ENCODE measurements around the gene SLIT2. TPM values are rescaled to one million over a fixed set of nuclear protein-coding genes. Genes with fewer than 3 reads are reported as not detected.

The SLIT2 gene
- total RNA-seq, 1 donor from 2014 or later: 11.2 TPM

- no peak overlapping the region for H3K4me3 ChIP-seq (ENCODE audit: insufficient read depth, low read depth, low read length)
- H3K4me3 Mint-ChIP-seq (ENCODE audit: unreplicated experiment): no peak overlapping the region
- peaks cover 3% of the 10 kb centered on the region for H3K4me1 ChIP-seq (ENCODE audit: insufficient read depth, low read length)
- H3K9me3 ChIP-seq (ENCODE audit: insufficient read depth, low read depth, low read length): no peaks in the 10 kb centered on the region
- no peaks in the 10 kb centered on the region for H3K79me2 ChIP-seq (ENCODE audit: insufficient read depth, low read length)
- peaks cover 7% of the 10 kb centered on the region for H3K27me3 ChIP-seq (ENCODE audit: insufficient read depth, low read length)
- DNase-seq (ENCODE audit: low read depth): peak; percentile 82
- no peak for TF ChIP-seq CTCF (IDR thresholded peaks at IDR 0.05; ENCODE audit: insufficient read depth, low read depth, low read length)
- no peak for TF ChIP-seq EZH2 (IDR thresholded peaks at IDR 0.05; ENCODE audit: insufficient read depth, low read length)
- no peaks in the 10 kb centered on the region for H4K20me1 ChIP-seq (ENCODE audit: insufficient read depth, low read length)
- no peak for FAIRE-seq
- no peak overlapping the region for H3K27ac ChIP-seq (ENCODE audit: low read depth, low read length)
- H3K4me1 Mint-ChIP-seq (ENCODE audit: low read depth, unreplicated experiment): peaks cover 11% of the 10 kb centered on the region
- no peak overlapping the region for H2AFZ ChIP-seq (ENCODE audit: low read depth, low read length)
- H3K4me2 ChIP-seq (ENCODE audit: low read length): no peak overlapping the region
- no peaks in the 10 kb centered on the region for H3K27me3 Mint-ChIP-seq (ENCODE audit: low read depth, unreplicated experiment)
- no peaks in the 10 kb centered on the region for H3K36me3 ChIP-seq (ENCODE audit: insufficient read depth, low read length)
- H3K27ac Mint-ChIP-seq (ENCODE audit: unreplicated experiment): peak overlapping the region; percentile 16
- no peak overlapping the region for H3K9ac ChIP-seq (ENCODE audit: low read length)
- no peaks in the 10 kb centered on the region for H3K9me3 Mint-ChIP-seq (ENCODE audit: unreplicated experiment)
- H3K36me3 Mint-ChIP-seq (ENCODE audit: low read depth, unreplicated experiment): no peaks in the 10 kb centered on the region
These were observed 14.7 kb downstream of the SLIT2 start for GRCh38 chr4:20266215-20267082.

- TF ChIP-seq CTCF (IDR thresholded peaks at IDR 0.05; ENCODE audit: insufficient read depth, low read depth, low read length): no peak
- Histone ChIP-seq H3K79me2 (ENCODE audit: insufficient read depth, low read length) (no peaks in the 10 kb centered on the region), H3K9ac (ENCODE audit: low read length) (no peak overlapping the region), H3K27me3 (ENCODE audit: insufficient read depth, low read length) (peaks cover 7% of the 10 kb centered on the region), H3K4me2 (ENCODE audit: low read length) (no peak overlapping the region), H3K27ac (ENCODE audit: low read depth, low read length) (no peak overlapping the region), H3K9me3 (ENCODE audit: insufficient read depth, low read depth, low read length) (no peaks in the 10 kb centered on the region), H3K36me3 (ENCODE audit: insufficient read depth, low read length) (no peaks in the 10 kb centered on the region), H2AFZ (ENCODE audit: low read depth, low read length) (no peak overlapping the region), H3K4me3 (ENCODE audit: insufficient read depth, low read depth, low read length) (no peak overlapping the region), H4K20me1 (ENCODE audit: insufficient read depth, low read length) (peaks cover 4% of the 10 kb centered on the region), H3K4me1 (ENCODE audit: insufficient read depth, low read length) (peaks cover 11% of the 10 kb centered on the region)
- Mint-ChIP-seq H3K36me3 (ENCODE audit: low read depth, unreplicated experiment) (no peaks in the 10 kb centered on the region), H3K27me3 (ENCODE audit: low read depth, unreplicated experiment) (no peaks in the 10 kb centered on the region), H3K4me3 (ENCODE audit: unreplicated experiment) (no peak overlapping the region), H3K9me3 (ENCODE audit: unreplicated experiment) (no peaks in the 10 kb centered on the region), H3K4me1 (ENCODE audit: low read depth, unreplicated experiment) (peaks cover 15% of the 10 kb centered on the region), H3K27ac (ENCODE audit: unreplicated experiment) (no peak overlapping the region)
- no peak for DNase-seq (ENCODE audit: low read depth)
- FAIRE-seq: no peak
These were observed 16.3 kb downstream of the SLIT2 start for GRCh38 chr4:20268028-20268427.

GRCh38 chr4:20269320-20269719 is 17.6 kb downstream of the SLIT2 start:
- DNase-seq (ENCODE audit: low read depth) (no peak), FAIRE-seq (no peak)
- Mint-ChIP-seq H3K36me3 (ENCODE audit: low read depth, unreplicated experiment) (no peaks in the 10 kb centered on the region), H3K27me3 (ENCODE audit: low read depth, unreplicated experiment) (no peaks in the 10 kb centered on the region), H3K9me3 (ENCODE audit: unreplicated experiment) (no peaks in the 10 kb centered on the region), H3K4me3 (ENCODE audit: unreplicated experiment) (no peak overlapping the region), H3K27ac (ENCODE audit: unreplicated experiment) (no peak overlapping the region), H3K4me1 (ENCODE audit: low read depth, unreplicated experiment) (peaks cover 15% of the 10 kb centered on the region)
- peaks cover 7% of the 10 kb centered on the region for H3K27me3 ChIP-seq (ENCODE audit: insufficient read depth, low read length)
- H3K4me2 ChIP-seq (ENCODE audit: low read length): no peak overlapping the region
- no peaks in the 10 kb centered on the region for H3K36me3 ChIP-seq (ENCODE audit: insufficient read depth, low read length)
- no peaks in the 10 kb centered on the region for H3K79me2 ChIP-seq (ENCODE audit: insufficient read depth, low read length)
- H3K9ac ChIP-seq (ENCODE audit: low read length): no peak overlapping the region
- H3K4me3 ChIP-seq (ENCODE audit: insufficient read depth, low read depth, low read length): no peak overlapping the region
- H3K4me1 ChIP-seq (ENCODE audit: insufficient read depth, low read length): peaks cover 14% of the 10 kb centered on the region
- H3K27ac ChIP-seq (ENCODE audit: low read depth, low read length): no peak overlapping the region
- peaks cover 4% of the 10 kb centered on the region for H4K20me1 ChIP-seq (ENCODE audit: insufficient read depth, low read length)
- no peak overlapping the region for H2AFZ ChIP-seq (ENCODE audit: low read depth, low read length)
- TF ChIP-seq CTCF (IDR thresholded peaks at IDR 0.05; ENCODE audit: insufficient read depth, low read depth, low read length) (no peak), EZH2 (IDR thresholded peaks at IDR 0.05; ENCODE audit: insufficient read depth, low read length) (no peak)
- no peaks in the 10 kb centered on the region for H3K9me3 ChIP-seq (ENCODE audit: insufficient read depth, low read depth, low read length)
